C1 segment of cervical spinal cord (tissue), 14 donors: Measurements from ENCODE around the gene PSAP.
"Not testable (repeated sequence)": the region's sequence is repeated elsewhere in the genome, so short reads cannot be mapped to it uniquely, and the experiment has no call there.

Experiments
- DNase-seq, 14 donors: peaks; one replicate each; lab custom pipeline; 2025; lab: John Stamatoyannopoulos, UW

Gene PSAP

DNA sequence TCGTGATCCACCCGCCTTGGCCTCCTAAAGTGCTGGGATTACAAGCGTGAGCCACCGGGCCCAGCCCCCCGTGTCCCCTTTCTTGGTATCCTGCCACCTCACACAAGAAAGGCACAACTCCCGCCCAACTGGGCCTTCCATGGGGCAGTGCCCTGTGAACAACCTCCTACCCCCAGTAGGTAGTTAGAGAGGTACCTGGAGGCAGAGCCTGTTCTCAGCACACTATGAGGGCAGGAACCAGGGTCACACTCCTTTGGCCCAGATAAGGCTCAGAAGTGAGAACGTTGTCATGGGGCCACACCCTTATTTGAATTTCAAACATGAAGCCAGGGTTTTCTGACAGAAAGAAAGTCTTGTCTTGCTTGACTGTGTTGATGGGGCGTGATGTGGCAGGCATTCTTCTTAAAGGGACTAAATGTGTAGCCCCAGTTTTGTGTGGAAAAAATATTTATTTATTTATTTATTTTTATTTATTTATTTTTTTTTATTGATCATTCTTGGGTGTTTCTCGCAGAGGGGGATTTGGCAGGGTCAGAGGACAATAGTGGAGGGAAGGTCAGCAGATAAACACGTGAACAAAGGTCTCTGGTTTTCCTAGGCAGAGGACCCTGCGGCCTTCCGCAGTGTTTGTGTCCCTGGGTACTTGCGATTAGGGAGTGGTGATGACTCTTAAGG lies 23.8 kb upstream of the PSAP start:
- not testable (repeated sequence) for DNase-seq

DNA sequence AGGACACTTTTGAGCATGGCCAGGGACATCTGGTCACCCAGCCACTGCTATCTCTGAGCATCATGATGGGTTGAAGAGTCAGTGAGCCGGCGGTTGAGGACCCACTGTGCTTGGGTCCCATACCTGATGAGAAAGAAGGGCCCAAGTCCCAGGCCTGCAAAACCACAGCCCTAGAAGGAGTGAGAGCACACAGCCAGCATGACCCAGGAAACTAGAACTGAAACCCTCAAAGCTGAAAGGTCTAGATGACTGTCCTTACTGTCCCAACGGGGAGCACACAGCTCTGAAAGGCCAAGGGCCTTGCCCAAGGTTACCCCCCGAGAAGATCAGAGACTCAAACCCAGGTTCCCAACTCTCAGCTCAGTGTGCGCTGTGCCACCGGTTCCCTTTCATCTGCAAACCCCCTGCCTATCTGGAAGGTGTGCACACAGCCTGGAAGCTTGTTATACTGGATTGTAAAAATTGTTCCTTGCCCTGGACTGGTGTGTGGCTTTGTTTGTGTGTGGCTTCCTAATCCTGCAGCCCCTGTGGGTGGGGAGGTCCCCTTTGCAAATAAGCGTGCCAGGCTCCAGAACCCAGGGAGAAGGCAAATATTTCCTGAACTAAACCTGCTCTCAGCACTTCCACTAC lies 22.6 kb upstream of the PSAP start:
- no peak for DNase-seq

DNA sequence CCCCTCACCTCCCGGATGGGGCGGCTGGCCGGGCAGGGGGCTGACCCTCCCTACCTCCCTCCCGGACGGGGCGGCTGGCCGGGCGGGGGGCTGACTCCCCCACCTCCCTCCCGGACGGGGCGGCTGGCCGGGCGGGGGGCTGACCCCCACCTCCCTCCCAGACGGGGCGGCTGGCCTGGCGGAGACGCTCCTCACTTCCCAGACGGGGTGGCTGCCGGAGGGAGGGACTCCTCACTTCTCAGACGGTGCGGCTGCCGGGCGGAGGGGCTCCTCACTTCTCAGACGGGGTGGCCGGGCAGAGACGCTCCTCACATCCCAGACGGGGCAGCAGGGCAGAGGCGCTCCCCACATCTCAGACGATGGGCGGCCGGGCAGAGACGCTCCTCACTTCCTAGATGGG lies 18.6 kb upstream of the PSAP start:
- DNase-seq: not testable (repeated sequence)

DNA sequence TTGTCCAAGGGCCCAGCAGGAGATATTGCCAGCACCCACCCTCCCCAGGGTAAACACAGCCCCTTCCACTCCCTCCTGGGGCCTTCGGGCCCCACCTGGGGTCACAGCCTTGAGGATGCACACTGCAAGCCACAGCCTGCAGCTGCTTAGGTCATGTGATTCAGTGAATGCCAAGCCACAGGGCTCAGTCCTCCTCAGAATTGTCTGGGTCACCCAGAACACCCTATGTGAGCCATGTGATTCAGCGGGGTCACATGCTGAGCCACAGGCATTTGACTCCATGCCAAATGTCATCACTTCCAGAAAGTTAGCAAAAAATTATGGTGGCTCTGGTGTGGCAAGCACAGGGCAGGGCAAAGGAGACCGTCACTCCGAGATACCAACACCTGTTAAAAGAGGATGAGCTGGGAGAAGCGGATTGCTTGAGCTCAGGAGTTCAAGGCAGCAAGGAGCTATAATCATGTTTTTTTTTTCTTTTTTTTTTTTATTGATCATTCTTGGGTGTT lies 17.2 kb upstream of the PSAP start:
- peak in 3 of 14 donors; percentile 33 to 47 (median 43) for DNase-seq

DNA sequence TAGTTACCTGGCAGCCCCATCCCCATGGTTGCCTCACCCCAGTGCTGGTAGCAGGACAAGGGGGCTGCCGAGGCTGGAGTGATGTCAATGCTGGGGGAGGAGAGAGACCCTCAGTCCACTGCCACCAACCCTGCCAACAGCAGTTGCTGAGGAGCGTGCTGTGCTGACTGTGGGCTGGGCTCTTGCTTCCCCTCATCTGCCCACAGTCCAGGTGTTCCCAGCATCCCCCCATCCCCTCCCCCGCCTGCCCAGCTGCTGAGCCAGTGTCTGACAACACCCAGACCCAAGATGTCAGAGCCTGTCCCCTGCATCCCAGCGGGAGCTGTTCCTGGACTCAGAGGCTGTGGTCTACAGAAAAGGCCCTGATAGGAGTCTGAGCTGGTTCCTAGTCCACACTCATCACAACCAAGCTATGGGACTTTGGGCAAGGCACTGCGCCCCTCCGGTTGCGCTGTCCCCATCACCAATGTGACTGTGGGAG lies 14.6 kb upstream of the PSAP start:
- DNase-seq: no peak

DNA sequence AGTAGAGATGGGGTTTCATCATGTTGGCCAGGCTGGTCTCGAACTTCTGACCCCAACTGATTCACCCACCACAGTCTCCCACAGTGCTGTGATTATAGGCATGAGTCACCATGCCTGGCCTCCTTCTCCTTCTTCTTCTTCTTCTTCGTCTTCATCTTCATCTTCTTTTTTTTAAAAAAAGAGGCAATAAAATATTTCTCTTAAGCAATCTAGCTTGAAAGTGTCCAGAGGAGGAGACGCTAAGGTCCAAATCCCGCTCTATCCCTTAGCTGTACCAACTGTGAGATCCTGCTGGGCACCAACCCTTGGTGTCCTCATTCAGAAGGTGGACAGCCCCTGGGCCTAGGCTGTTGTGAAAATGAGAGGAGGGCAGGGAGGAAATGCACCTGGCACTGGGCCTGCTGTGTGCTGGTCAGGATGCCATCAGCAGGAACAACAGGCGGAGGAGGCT lies 13.9 kb upstream of the PSAP start:
- no peak for DNase-seq

DNA sequence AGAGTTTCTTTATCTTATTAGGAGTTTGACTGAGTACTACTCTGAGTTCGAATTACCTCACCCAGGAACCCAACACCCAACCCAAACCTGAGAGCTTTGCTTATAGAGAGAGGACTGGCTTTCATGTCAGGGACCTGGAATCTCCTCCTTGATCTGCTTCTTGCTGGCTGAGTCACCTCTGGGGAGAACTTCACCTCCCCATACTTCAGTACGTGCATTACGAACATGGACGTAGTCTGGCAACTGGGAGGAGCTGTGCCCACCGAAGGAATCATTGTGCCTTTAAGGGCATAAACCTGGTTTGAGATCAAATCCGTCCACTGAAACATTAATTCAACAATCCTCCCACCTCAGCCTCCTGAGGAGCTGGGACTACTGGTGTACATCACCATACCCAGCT lies 12.2 kb upstream of the PSAP start:
- no peak for DNase-seq

DNA sequence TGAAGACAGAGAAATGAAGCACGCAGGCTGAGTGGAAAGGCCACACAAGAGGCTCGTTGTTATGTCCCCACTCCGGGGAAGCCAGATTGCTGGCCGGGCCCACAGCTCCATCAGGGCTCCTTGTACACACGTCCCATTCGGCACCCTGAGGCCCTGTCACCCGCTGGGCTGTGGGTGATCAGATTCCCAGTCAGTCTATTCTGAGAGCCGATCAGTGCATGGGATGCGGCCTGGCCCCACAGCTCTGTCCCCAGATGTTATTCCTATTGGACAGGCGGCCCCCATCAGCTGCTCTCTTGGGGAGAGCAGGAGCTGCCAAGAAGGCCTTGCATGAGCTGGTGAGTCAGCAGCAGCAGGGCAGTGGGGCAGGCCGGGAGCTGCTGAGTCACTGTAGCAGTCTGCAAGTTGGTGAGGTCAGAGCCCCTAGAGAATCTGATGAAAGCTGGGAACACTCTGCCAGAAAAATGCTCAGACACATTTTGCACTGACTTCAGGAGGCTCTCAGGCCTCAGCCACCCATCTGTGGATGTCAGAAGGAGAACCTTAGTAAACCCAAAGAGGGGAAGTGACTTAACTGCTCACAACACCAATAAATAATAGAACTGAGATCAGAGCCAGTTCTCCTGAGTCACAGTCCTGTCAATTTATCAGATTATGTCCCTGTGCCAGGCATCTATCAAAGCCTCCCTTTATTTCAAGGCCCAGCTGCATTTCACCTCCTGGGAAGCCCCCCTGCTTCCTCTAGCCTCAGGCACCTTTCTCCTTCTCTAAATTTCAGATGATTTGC lies 9.4 kb upstream of the PSAP start:
- DNase-seq: peak in 13 of 14 donors; percentile 54 to 99 (median 89)

DNA sequence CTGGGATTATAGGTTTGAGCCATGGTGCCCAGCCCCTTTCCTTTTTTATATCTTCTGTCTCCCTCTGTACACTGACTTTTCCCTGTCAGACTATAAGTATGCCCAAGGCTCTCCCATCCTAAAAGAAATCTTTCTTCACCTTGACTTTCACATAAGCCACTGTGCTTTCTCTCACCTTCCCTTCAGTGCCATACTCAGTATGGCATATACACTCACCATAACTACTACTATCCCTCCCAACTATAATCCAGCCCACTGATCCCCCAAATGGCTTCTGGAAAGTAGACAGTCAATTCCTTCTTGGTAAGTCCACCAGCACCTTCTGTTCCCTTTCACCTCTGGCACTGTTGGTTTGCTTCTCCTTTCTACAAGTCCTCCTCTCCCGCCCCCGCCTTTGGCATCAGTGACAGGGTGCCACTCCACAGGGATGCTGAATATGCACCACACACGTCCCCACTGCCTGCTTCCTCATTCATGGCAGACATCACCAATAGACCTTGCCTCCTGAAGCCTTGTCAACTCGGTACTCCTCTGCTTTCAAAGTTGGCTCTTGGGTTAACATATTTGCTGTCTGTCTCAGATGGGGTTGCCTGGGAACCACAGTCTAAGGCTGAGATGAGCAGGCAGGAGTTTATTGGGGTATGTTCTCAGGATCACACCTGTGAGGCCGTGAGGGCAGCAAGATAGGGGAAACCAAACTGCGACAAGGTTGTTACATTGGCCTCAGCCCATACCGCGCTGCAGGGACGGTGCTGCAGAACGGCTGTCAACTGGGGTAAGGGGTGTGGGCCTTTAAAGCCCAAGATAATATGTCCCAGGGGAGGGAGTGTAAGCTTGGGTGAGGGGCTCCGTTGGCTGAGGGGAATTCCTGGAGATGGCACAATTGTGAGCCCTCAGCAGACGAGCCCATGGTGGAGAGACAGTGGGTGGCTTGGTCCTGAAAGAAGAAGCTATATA lies 7.2 kb upstream of the PSAP start:
- no peak for DNase-seq

DNA sequence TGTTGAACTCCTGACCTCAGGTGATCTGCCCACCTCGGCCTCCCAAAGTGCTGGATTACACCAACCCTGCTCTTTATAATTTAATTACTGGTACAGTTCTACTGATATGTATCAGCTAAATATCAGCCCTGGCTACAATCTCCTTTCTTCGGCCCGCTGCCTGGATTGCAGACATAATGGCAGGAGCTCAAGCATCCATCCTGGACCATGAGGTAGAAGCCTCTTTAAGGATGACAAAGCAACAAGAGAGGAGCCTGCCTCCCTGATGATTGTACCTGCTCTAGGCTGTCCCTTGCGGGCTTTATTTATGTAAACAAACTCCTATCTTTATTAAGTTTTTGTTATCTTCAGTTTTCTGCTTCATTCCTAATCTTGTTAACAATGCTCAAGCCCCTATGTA lies 5.6 kb upstream of the PSAP start:
- no peak for DNase-seq

DNA sequence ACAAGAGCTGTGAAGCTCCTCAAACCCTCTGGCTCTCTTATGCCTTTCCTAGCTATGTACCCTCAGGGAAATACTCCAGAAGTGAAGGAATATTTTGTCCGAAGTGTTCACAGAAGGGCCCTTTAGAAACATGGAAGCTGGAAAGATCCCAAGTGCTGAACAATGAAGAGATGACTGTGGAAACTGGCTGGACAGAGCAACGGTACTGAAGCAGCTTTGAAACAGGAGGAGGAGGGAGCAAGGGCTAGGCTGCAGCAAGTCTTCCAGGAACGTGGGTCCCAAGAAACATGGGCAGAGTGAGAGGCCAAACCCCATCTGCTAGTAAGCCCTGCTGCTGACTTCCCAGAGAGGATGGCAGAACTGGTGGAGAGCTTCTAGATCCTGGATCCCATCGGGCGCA lies 3.0 kb upstream of the PSAP start:
- peak in 2 of 14 donors; percentile 30 to 73 for DNase-seq

DNA sequence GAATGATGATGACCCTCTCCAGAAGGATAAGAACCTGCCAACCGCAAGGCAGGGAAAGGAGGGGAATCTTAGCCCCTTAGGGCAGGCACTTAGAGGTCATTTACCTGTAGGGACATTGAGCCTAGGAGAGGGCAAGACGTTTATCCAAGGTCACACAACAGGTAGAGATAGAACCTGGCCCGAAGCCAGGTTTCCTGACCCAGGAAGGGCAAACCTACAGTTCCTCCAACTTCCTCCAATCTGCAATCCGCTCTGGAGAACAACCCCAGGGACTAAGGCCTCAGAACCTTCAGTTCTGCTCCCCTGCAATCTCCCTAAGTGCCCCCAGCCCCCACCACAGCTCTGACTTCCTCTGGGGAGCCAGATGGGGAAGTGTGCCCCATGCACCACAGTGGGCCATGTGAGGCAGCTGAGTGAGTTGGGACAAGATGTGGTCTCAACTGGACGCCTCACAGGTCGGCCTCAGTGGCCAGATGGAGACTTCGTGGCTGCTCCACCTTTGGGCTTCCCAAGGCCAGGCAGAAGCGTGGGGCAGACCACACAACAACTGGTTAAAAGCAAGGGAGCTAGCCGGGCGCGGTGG lies 1.4 kb upstream of the PSAP start:
- DNase-seq: peak in 5 of 14 donors; percentile 34 to 61 (median 54)

DNA sequence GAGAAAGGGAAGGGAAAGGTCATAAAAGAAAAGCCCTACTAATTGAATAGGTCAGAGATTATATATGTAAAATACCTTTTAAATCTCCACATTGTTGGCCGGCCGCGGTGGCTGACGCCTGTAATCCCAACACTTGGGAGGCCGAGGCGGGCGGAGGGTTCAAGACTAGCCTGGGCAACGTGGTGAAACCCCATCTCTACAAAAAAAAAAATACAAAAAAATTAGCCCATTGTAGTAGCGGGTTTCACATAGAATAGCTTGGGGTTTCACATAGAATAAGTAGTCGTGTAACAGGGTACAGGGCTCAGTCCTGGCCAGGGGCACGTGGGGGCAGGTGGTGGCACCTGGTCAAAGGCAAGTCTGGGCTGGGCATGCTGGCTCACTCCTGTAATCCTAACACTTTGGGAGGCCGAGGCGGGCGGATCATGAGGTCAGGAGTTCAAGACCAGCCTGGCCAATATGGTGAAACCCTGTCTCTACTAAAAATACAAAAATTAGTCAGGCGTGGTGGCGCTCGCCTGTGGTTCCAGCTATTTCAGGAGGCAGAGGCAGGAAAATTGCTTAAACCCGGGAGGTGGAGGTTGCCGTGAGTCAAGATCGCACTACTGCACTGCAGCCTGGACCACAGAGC lies 529 bp upstream of the PSAP start:
- DNase-seq: not testable (repeated sequence)

DNA sequence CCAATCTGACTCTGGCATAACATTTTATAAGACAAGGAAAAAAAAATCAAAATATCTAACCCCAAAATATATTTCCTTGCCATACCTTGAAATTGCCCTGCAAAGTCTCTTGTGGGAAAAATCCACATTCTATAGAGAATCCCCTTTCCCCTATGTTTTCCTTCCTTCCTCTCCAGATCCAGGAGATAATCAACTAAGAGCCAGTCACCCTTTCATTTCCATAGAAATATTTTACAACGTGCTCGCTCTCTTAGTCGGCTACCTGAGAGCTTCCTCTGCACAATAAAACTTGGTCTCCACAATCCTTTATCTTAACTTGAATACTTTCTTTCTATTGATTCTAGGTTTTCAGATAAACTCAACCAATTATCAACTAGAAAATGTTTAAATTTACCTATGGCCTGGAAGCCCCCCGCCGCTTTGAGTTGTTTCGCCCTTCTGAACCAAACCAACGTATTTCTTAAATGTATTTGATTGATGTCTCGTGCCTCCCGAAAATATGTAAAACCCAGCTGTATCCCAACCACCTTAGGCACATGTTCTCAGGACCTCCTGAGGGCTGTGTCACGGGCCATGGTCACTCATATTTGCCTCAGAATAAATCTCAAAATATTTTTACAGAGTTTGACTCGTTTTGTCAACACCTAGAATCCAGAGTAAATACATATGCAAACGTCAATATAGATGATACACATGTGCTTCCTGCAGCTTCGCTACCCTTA lies 869 bp downstream of the PSAP start:
- peak in 1 of 14 donors; percentile 37 for DNase-seq

DNA sequence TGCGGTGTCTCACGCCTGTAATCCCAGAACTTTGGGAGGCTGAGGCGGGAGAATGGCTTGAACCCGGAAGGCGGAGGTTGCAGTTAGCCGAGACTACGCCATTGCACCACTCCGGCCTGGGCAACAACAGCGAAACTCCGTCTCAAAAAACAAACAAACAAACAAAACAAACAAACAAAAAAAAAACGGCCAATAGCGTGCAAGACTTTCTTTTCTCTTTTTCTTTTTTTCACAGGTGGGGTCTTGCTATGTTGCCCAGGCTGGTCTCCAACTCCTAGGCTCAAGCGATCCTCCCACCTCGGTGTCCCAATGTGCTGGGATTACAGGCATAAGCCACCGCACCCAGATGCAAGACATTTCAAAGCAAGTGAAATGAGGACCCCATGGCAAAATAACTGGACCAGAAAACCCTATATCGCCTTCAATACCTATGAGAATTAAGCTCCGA lies 1.6 kb downstream of the PSAP start:
- no peak for DNase-seq

DNA sequence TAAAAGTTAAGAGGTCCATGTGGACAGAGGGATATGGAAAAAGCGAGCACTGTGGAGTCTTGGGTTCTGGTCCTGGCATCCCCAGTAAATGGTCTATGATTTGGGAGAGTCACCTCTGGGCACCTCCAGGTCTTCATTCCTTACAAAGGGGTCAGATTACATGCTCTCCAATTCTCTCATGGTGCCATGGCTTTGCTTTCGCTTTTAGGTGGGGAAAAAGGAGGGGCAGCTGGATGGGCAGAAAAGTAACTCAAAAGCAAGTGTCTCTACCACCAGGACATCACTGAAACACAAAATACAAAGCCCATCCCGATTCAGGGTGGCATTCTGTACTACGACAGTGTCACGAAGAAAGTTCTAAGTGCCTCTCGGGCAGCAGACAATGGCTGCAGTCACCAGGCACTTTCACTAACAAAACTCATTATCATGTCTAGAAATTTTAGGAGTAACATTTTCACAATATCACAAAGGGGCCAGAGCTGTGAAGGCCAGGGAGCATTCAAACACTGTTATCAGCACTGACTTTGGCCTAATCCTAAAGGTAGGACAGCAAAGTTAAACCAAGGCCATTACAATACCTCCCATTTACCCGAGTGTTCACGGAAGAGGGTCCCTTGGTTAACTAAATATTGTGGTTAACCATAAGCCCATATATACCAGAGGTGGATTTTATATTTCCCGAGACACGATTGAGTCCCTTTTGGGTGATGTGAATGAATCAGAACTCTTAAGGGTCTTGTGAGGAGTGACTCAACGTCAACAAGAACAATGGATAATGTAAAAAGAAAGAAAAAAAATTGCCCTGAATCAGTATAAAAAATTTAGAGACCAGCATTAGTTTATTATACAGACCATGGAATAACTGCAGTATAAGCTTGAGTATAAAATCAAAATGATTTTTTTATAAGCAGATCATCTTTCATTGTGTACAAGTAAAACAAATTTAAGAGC lies 2.5 kb downstream of the PSAP start:
- no peak for DNase-seq

DNA sequence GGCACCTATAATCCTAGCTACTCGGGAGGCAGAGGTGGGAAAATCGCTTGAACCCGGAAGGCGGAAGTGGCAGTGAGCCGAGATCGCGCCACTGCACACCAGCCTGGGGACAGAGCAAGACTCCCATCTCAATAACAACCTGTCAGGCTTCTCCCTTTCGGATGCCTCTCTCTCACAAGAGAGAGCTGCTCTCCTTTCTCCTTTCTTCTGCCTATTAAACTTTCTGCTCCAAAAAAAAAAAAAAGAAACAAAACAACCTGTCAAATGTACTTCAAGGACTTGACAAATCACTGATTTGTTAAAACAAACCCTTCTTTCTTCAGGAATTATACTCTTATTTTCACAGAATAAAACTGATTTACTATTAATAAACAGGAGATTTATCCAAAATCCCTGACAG lies 3.6 kb downstream of the PSAP start:
- no peak for DNase-seq

DNA sequence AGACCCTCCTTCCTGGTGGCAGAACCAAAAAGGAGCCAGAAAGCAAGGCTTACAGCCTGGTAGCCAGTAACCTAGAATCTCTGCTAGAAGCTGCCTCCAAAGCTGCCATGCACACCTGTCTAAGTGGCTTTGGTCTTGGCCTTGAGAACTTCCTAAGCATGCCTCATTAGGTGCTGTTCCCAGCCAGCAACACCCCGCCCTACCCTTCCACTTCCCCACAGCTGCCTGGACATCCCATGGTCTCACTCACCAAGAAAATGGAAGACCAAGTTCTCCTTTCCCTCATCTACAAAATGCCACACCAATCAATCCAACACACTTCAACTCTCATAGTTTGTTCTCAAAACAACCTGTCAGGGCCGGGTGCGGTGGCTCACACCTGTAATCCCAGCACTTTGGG lies 4.2 kb downstream of the PSAP start:
- DNase-seq: no peak
